ENCODE data around the gene FCHSD2.
"Not testable (repeated sequence)": the region's sequence is repeated elsewhere in the genome, so short reads cannot be mapped to it uniquely, and the experiment has no call there.

GRCh38 chr11:72858267-72858666 lies 283.9 kb downstream of the FCHSD2 start:
- TF ChIP-seq, protein P1, sequence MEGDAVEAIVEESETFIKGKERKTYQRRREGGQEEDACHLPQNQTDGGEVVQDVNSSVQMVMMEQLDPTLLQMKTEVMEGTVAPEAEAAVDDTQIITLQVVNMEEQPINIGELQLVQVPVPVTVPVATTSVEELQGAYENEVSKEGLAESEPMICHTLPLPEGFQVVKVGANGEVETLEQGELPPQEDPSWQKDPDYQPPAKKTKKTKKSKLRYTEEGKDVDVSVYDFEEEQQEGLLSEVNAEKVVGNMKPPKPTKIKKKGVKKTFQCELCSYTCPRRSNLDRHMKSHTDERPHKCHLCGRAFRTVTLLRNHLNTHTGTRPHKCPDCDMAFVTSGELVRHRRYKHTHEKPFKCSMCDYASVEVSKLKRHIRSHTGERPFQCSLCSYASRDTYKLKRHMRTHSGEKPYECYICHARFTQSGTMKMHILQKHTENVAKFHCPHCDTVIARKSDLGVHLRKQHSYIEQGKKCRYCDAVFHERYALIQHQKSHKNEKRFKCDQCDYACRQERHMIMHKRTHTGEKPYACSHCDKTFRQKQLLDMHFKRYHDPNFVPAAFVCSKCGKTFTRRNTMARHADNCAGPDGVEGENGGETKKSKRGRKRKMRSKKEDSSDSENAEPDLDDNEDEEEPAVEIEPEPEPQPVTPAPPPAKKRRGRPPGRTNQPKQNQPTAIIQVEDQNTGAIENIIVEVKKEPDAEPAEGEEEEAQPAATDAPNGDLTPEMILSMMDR (IDR thresholded peaks at IDR 0.05; ENCODE audit: low read depth, low read length, missing input control), result not testable (repeated sequence)
- TF ChIP-seq EGR1 (IDR thresholded peaks at IDR 0.05; ENCODE audit: low read depth in 2 of 2); FOXA1 (IDR thresholded peaks at IDR 0.05): not testable (repeated sequence)

Data from liver (tissue), 3 donors.